DOHH2 (cell line): ENCODE measurements around the gene NTPCR.
"Not testable (repeated sequence)": the region's sequence is repeated elsewhere in the genome, so short reads cannot be mapped to it uniquely, and the experiment has no call there.

Source experiments
- H3F3A ChIP-seq: fragments of 200-600 bp; sonication (generic), shearing (Covaris generic); 2 replicates; pipeline ENCODE4 v1.6.0; 2016; ENCODE audit warnings: antibody characterized with exemption, mild to moderate bottlenecking; ENCODE audit not compliant: control insufficient read depth, insufficient read depth
- H3K27ac ChIP-seq: fragments of 200-600 bp; sonication (generic); 2 replicates; pipeline ENCODE4 v1.5.1; 2014; ENCODE audit warnings: low read depth, mild to moderate bottlenecking, low read length, moderate library complexity
- H3K27me3 ChIP-seq: fragments of 200-600 bp; sonication (generic); 2 replicates; pipeline ENCODE4 v1.6.1; 2014; ENCODE audit warnings: mild to moderate bottlenecking, low read length, mixed read lengths; ENCODE audit not compliant: control insufficient read depth
- H3K36me3 ChIP-seq: fragments of 200-600 bp; sonication (generic); 2 replicates; pipeline ENCODE4 v1.6.1; 2014; ENCODE audit warnings: mild to moderate bottlenecking, low read length, moderate library complexity, mixed read lengths; ENCODE audit not compliant: control insufficient read depth
- H3K4me1 ChIP-seq: fragments of 200-600 bp; sonication (generic); 2 replicates; pipeline ENCODE4 v1.6.1; 2014; ENCODE audit warnings: mild to moderate bottlenecking, low read length, mixed read lengths; ENCODE audit not compliant: control insufficient read depth
- H3K4me2 ChIP-seq: fragments of 200-600 bp; sonication (generic); 2 replicates; pipeline ENCODE4 v1.6.0; 2014; ENCODE audit warnings: mild to moderate bottlenecking, low read length, moderate library complexity
- H3K4me3 ChIP-seq: fragments of 200-600 bp; sonication (generic); 2 replicates; pipeline ENCODE4 v1.5.1; 2014; ENCODE audit warnings: mild to moderate bottlenecking, low read length, mixed read lengths
- H3K79me2 ChIP-seq: fragments of 200-600 bp; sonication (generic); 2 replicates; pipeline ENCODE4 v1.6.1; 2014; ENCODE audit warnings: mild to moderate bottlenecking, low read length, mixed read lengths; ENCODE audit not compliant: control insufficient read depth
- H3K9me2 ChIP-seq: fragments of 200-600 bp; sonication (generic); replicated peaks from 2 replicates; pipeline ENCODE4 v1.6.1; 2014; ENCODE audit warnings: mild to moderate bottlenecking, low read length, mixed read lengths; ENCODE audit not compliant: control insufficient read depth
- H3K9me3 ChIP-seq: fragments of 200-600 bp; sonication (generic); 2 replicates; pipeline ENCODE4 v1.6.1; 2014; ENCODE audit warnings: antibody characterized with exemption, low read length, mixed read lengths; ENCODE audit not compliant: control insufficient read depth, insufficient read depth
- H4K20me1 ChIP-seq: fragments of 200-600 bp; sonication (generic); 2 replicates; pipeline ENCODE4 v1.6.0; 2014; ENCODE audit warnings: low read depth, mild to moderate bottlenecking, antibody characterized with exemption, low read length, moderate library complexity; ENCODE audit not compliant: control insufficient read depth, insufficient read depth
- CTCF ChIP-seq: fragments of 200-600 bp; sonication (generic); IDR thresholded peaks from one replicate; pipeline ENCODE4 v1.5.1; 2014; ENCODE audit warnings: antibody characterized with exemption, mild to moderate bottlenecking, low read depth, low read length; ENCODE audit not compliant: poor library complexity, severe bottlenecking
- EZH2phosphoT487 ChIP-seq: fragments of 200-600 bp; sonication (generic); IDR thresholded peaks from 2 replicates; pipeline ENCODE4 v1.6.1; 2017; ENCODE audit warnings: borderline replicate concordance, mild to moderate bottlenecking, antibody characterized with exemption, low read length, moderate library complexity, mixed read lengths

The NTPCR gene

GRCh38 chr1:232923739-232924386, 26.5 kb upstream of the NTPCR start:
- Histone ChIP-seq H3K4me1 (no peaks in the 10 kb centered on the region), H3K4me2 (no peak overlapping the region), H3K27me3 (no peaks in the 10 kb centered on the region), H3K27ac (no peak overlapping the region), H3K4me3 (no peak overlapping the region), H3K9me3 (no peaks in the 10 kb centered on the region; the same call in 1 of the 2 replicates), H3F3A (no peaks in the 10 kb centered on the region), H3K36me3 (no peaks in the 10 kb centered on the region), H3K79me2 (no peaks in the 10 kb centered on the region), H3K9me2 (no peaks in the 10 kb centered on the region), H4K20me1 (no peaks in the 10 kb centered on the region)
- TF ChIP-seq EZH2phosphoT487 (no peak), CTCF (no peak)

GRCh38 chr1:232924874-232925273, 25.5 kb upstream of the NTPCR start:
- Histone ChIP-seq H3K4me3 (no peak overlapping the region), H4K20me1 (no peaks in the 10 kb centered on the region), H3K4me2 (no peak overlapping the region), H3K27ac (no peak overlapping the region), H3K9me3 (no peaks in the 10 kb centered on the region; the same call in 1 of the 2 replicates), H3F3A (no peaks in the 10 kb centered on the region), H3K27me3 (no peaks in the 10 kb centered on the region), H3K79me2 (no peaks in the 10 kb centered on the region), H3K4me1 (no peaks in the 10 kb centered on the region), H3K9me2 (no peaks in the 10 kb centered on the region), H3K36me3 (no peaks in the 10 kb centered on the region)
- TF ChIP-seq EZH2phosphoT487 (no peak), CTCF (no peak)

- no peaks in the 10 kb centered on the region for H3K79me2 ChIP-seq
- no peaks in the 10 kb centered on the region for H3K4me1 ChIP-seq
- H3K9me3 ChIP-seq: no peaks in the 10 kb centered on the region; the same call in 1 of the 2 replicates
- H3F3A ChIP-seq: no peaks in the 10 kb centered on the region
- H3K9me2 ChIP-seq: no peaks in the 10 kb centered on the region
- H3K4me3 ChIP-seq: no peak overlapping the region
- no peaks in the 10 kb centered on the region for H3K36me3 ChIP-seq
- no peak overlapping the region for H3K4me2 ChIP-seq
- no peaks in the 10 kb centered on the region for H3K27me3 ChIP-seq
- no peak overlapping the region for H3K27ac ChIP-seq
- H4K20me1 ChIP-seq: no peaks in the 10 kb centered on the region
- no peak for TF ChIP-seq CTCF
- no peak for TF ChIP-seq EZH2phosphoT487
Measured at GRCh38 chr1:232925421-232926220, 24.8 kb upstream of the NTPCR start.

GRCh38 chr1:232927166-232927565, 23.2 kb upstream of the NTPCR start:
- not testable (repeated sequence) for H3K9me3 ChIP-seq, H3K79me2 ChIP-seq, H3K9me2 ChIP-seq, H3K36me3 ChIP-seq, H3K27me3 ChIP-seq, H3K4me3 ChIP-seq, H4K20me1 ChIP-seq, H3K4me2 ChIP-seq, H3K27ac ChIP-seq, H3F3A ChIP-seq, H3K4me1 ChIP-seq
